Activated T-cell treated with anti-CD3 and anti-CD28 coated beads for 4 hours (primary cell): ENCODE data around the gene PVR.
"Not testable (repeated sequence)": the region's sequence is repeated elsewhere in the genome, so short reads cannot be mapped to it uniquely, and the experiment has no call there.

Experiments used
- DNase-seq: peaks from one replicate; pipeline ENCODE4 v3.0.0-alpha.2; 2020

Gene PVR

DNA sequence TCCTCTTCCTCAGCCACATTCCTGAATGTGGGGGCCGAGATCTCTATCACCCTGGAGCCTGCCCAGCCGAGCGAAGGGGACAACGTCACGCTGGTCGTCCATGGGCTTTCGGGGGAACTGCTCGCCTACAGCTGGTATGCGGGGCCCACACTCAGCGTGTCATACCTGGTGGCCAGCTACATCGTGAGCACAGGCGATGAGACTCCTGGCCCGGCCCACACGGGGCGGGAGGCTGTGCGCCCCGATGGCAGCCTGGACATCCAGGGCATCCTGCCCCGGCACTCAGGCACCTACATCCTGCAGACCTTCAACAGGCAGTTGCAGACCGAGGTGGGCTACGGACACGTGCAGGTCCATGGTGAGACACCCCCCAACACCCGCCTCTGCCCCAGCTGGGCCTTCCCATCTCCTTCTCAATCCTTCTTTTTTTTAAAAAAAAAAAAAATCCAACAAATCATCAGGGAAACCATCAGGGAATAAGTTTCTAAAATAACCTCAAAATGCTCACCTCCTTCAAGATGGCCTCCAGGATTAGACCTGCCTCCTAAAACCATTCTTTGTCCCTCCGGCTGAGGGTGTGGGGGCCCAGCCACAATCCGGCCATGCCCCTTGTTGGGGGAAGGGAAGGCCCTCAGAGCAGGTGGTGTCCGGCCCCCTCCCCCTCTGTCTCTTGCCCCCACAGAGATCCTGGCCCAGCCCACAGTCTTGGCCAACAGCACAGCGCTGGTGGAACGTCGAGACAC lies 59.8 kb downstream of the PVR start:
- no peak for DNase-seq

DNA sequence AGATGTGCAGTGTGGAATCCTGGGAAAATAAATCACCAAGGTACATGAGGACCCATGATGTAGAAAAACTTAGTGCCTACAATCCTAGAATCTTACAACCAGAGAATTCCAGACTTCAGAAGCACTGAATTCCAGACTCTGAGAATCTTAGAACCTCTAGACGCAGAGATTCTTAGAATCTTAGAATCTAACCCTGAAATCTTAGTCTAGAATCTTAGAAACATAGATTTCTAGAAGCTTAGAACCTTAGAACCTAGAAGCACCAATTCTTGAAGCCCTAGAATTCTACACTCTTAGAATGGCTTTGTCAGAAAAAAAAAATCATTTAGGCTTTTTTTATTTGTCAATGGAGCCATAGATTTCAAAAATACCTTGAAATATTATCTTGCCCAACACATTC lies 61.3 kb downstream of the PVR start:
- DNase-seq = no peak

DNA sequence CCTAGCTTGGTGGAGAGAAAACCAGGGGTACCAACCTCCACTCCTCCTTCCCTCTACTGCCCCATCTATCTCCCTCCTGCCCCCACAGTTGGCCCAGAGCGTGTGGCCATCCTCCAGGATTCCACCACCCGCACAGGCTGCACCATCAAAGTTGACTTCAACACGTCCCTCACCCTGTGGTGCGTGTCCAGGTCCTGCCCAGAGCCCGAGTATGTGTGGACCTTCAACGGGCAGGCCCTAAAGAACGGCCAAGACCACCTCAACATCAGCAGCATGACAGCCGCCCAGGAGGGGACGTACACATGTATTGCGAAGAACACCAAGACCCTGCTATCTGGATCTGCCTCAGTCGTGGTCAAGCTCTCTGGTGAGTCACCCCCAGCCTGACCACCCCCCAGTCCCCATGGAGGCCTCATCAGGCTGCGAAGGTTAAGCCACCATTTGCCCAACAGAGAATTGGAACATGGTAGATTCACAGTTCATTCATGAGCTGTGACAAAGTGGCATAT lies 61.8 kb downstream of the PVR start:
- no peak for DNase-seq

DNA sequence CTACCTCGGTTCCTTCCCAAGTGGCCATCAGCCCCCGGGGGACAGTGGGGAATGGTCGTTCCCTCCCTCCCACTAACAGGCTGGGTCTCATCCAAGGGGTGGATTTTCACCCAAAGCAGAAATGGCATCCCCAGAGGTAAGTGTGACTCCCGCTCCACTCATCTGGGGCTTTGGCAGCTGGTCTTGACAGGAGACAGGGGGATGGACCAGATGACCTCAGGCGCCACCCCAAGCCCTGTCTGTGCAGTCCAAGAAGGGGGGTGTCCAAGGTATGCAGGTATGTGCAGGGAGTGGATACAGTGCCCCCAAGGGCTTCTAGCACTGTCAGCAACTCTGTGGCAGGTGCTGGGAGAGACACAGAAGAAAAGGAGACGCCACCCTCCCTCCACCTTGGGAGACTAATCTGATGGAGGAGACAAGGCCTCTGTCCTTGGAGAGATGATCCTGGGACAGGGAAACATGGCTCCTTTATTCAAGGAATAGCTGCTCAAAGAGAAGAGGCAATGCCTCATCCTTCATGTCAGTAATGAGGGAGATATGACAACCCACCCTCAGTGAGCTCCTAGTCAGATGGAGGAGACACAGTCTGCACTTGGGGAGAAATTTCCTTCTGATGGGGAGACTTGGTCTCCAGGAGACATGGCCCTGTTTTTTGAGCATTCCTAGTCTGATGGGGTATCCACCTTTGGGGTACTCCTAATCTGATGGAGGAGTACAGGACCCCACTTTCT lies 63.0 kb downstream of the PVR start:
- DNase-seq = no peak

DNA sequence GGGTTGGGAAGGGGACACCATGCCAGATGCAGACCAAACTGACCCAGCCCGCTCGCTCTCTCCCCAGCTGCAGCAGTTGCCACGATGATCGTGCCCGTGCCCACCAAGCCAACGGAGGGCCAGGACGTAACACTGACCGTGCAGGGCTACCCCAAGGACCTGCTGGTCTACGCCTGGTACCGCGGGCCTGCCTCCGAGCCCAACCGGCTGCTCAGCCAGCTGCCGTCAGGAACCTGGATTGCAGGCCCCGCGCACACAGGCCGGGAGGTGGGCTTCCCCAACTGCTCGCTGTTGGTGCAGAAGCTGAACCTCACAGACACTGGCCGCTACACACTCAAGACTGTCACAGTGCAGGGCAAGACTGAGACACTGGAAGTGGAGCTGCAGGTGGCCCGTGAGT lies 64.1 kb downstream of the PVR start:
- DNase-seq = no peak

DNA sequence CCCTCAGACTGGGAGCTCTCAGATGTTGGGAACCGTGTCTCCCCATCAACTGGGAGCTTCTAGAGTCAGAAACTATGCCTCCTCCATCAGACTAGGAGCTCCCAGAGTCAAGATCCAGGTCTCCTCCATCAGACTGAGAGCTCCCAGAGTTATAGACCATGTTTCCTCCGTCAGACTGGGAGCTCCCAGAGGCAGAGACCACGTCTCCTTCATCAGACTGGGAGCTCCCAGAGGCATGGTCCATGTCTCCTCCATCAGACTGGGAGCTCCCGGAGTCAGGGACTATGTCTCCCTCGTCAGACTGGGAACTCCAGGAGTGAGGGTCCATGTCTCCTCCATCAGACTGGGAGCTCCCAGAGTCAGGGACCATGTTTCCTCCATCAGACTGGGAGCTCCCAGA lies 65.2 kb downstream of the PVR start:
- DNase-seq = no peak

DNA sequence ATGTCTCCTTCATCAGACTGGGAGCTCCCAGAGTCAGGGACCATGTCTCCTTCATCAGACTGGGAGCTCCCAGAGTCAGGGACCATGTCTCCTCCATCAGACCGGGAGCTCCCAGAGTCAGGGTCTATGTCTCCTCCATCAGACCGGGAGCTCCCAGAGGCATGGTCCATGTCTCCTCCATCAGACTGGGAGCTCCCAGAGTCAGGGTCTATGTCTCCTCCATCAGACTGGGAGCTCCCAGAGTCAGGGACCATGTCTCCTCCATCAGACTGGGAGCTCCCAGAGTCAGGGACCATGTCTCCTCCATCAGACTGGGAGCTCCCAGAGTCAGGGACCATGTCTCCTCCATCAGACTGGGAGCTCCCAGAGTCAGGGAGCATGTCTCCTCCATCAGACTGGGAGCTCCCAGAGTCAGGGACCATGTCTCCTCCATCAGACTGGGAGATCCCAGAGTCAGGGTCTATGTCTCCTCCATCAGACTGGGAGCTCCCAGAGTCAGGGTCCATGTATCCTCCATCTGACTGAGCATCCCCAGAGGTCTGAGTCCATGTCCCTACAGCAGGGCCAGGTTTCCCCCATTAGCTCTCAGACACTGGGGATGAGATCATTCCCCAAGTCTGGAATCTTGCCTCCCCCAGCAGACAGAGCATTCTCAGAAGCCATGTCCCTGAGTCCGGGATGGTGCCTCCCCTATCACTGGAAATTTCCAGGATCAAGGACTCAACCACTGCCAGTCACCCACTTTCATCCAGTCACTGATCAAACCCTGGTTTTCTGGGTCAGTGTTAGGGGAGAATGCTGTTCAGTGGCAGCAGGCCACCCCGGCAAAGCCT lies 65.9 kb downstream of the PVR start:
- not testable (repeated sequence) for DNase-seq

DNA sequence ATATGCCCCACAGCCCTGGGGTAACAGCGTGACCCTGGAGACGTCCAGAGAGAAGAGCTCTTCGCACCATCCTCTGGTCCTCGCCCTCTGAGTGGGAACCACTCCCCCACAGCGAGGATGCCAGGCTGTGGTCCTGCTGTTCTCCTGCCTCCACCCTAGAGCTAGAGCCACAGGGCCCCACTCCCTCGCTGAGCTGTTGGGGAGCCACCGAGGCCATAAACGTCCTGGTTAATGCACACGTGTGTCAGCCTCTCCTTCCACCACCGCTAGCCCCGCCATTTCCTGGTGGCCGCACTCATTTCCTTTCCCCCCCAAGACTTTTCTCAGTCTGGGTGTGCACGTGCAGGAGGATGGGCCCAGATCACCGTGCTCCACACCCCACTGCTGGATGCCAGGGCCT lies 66.8 kb downstream of the PVR start:
- no peak for DNase-seq

DNA sequence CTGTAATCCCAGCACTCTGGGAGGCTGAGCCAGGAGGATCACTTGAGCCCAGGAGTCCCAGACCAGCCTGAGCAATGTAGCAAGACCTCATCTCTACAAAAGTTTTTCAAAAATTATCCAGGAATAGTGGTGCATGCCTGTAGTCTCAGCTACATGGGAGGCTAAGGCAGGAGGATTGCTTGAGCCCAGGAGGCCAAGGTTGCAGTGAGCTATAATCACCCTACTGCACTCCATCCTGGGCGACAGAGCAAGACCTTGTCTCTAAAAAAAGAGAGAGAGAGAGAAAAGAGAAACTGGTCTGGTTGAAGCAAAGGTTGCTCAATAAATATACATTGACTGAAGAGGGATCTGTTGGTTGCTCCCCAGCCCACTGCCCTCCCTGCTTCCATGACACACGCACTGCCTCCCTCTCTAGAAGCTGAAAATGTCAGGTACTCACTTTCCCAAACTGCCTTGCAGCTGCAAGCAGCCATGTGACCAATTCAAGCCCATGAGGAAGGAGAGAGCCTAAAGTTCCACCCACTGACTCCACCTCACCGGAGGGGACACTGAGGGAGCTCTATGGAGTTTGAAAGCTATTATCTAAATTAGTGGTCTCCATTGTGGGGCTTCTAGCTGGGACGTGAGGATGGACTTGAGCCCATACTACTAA lies 69.3 kb downstream of the PVR start:
- no peak for DNase-seq
